Stomach (tissue), 9 donors: ENCODE data around the gene LMOD3. TPM values are rescaled to one million over a fixed set of nuclear protein-coding genes. Genes with fewer than 3 reads are reported as not detected.

Experiments used
- DNase-seq, 2 donors: peaks; one replicate each; pipeline versions ENCODE4 v3.0.0 to v3.0.0-alpha.2; 2013 to 2019
- H3K27ac ChIP-seq, 5 donors: fragments of 200-600 bp in 4 of 5; sonication (generic) in 4 of 5; one replicate each; pipeline ENCODE4 v1.5.1; 2013 to 2019; ENCODE audit warnings: mild to moderate bottlenecking in 1 of 5, moderate library complexity in 1 of 5
- H3K27me3 ChIP-seq, 3 donors: fragments of 200-600 bp; sonication (generic); one replicate each; pipeline ENCODE4 v1.5.1; 2017 to 2019; ENCODE audit warnings: mixed run types in 1 of 3
- H3K36me3 ChIP-seq, 4 donors: fragments of 200-600 bp; sonication (generic); 1 replicate in 3 of 4; 2 replicates in 1 of 4; pipeline ENCODE4 v1.5.1; 2016 to 2019
- H3K4me1 ChIP-seq, 4 donors: fragments of 200-600 bp; sonication (generic); one replicate each; pipeline ENCODE4 v1.5.1; 2016 to 2019
- H3K4me3 ChIP-seq, 4 donors: fragments of 200-600 bp; sonication (generic) in 3 of 4; one replicate each; pipeline ENCODE4 v1.5.1; 2016 to 2019; ENCODE audit warnings: mild to moderate bottlenecking in 1 of 4
- H3K9me3 ChIP-seq, 4 donors: fragments of 200-600 bp; sonication (generic); one replicate each; pipeline ENCODE4 v1.5.1; 2016 to 2019
- CTCF ChIP-seq, 7 experiments: fragments of 450-650 bp in 4 of 7; fragments of 200-600 bp in 3 of 7; sonication (generic) in 3 of 7; IDR thresholded peaks; one replicate each; pipeline ENCODE4 v1.5.1; 2016 to 2019; ENCODE audit warnings: antibody characterized with exemption in 7 of 7, control low read depth in 2 of 7, mild to moderate bottlenecking in 1 of 7
- EP300 ChIP-seq: sonication (generic); formaldehyde crosslinking; IDR thresholded peaks from one replicate; pipeline ENCODE4 v1.6.1; 2017; ENCODE audit warnings: antibody characterized with exemption
- POLR2A ChIP-seq, 4 donors: fragments of 450-650 bp; IDR thresholded peaks; one replicate each; pipeline ENCODE4 v1.6.1; 2016; ENCODE audit warnings: antibody characterized with exemption in 4 of 4, control low read depth in 2 of 4, mild to moderate bottlenecking in 1 of 4, moderate library complexity in 1 of 4
- POLR2AphosphoS5 ChIP-seq, 3 donors: sonication (generic); formaldehyde crosslinking; IDR thresholded peaks; one replicate each; pipeline ENCODE4 v1.6.1; 2016; ENCODE audit warnings: antibody characterized with exemption in 3 of 3
- WGBS, 5 donors: extraction: QIAGEN DNeasy Blood & Tissue Kit in 3 of 5; methylation state at CpG; one replicate each; pipeline versions ENCODE4 v1.1.5 to v1.1.7; 2013 to 2018; 5-methylcytosine and 5-hydroxymethylcytosine counted together
- intact Hi-C: fragments of 100-400 bp; cut with DNase I; formaldehyde crosslinking; loops from one replicate; pipeline ENCODE4 v1.15.1; 2023; ENCODE audit warnings: low total_unique reads
- polyA plus RNA-seq, 3 donors: library from polyadenylated mRNA; stranded (reverse); fragments of 200-250 nt; gene quantifications; one replicate each; pipeline ENCODE4 v1.2.3, GENCODE V29; 2013
- total RNA-seq, 5 donors: library from RNA; depleted of rRNA; stranded (reverse); fragments of >200 nt; gene quantifications; one replicate each; pipeline versions ENCODE4 v1.1.0 to v1.2.3, GENCODE V29; 2014 to 2016
- donor health status: healthy with polysubstance abuse.
- donor health status: Bipolar disorder and iron deficiency.
- donor health status: healthy.

Gene LMOD3
- total and polyA plus RNA-seq, 8 donors: 0.18 to 4.9 (median 0.24) TPM; not detected in 4

GRCh38 chr3:69082805-69083204 is 39.6 kb downstream of the LMOD3 start:
- Histone ChIP-seq H3K36me3 (no peaks in the 10 kb centered on the region), H3K4me1 (peaks cover 51 to 80% (median 73%) of the 10 kb centered on the region in 4 donors), H3K9me3 (no peaks in the 10 kb centered on the region), H3K4me3 (no peak overlapping the region), H3K27ac (peak overlapping the region in 4 of 5 donors; percentile 0 to 97 (median 62)), H3K27me3 (no peaks in the 10 kb centered on the region)
- peak; percentile 31 to 65 for DNase-seq
- intact Hi-C loops: no loop called here
- TF ChIP-seq POLR2AphosphoS5 (IDR thresholded peaks at IDR 0.05) (peak in 1 of 3 donors; percentile 31), CTCF (IDR thresholded peaks at IDR 0.05) (no peak)

GRCh38 chr3:69082361-69082760 is 40.0 kb downstream of the LMOD3 start:
- WGBS, 5 donors: 53 to 68% (median 62%) methylated on average over 2 of the region's 2 CpGs
- no peaks in the 10 kb centered on the region for H3K9me3 ChIP-seq
- intact Hi-C loops: no loop called here
- H3K27ac ChIP-seq: peak overlapping the region in 4 of 5 donors; percentile 0 to 97 (median 70)
- no peaks in the 10 kb centered on the region for H3K36me3 ChIP-seq
- no peaks in the 10 kb centered on the region for H3K27me3 ChIP-seq
- no peak overlapping the region for H3K4me3 ChIP-seq
- no peak for TF ChIP-seq CTCF (IDR thresholded peaks at IDR 0.05)
- TF ChIP-seq EP300: no peak
- no peak for TF ChIP-seq POLR2AphosphoS5 (IDR thresholded peaks at IDR 0.05)
- no peak for TF ChIP-seq POLR2A (IDR thresholded peaks at IDR 0.05)
- peaks cover 47 to 80% (median 71%) of the 10 kb centered on the region in 4 donors for H3K4me1 ChIP-seq
- no peak for DNase-seq

- WGBS, 5 donors: 50 to 66% (median 53%) methylated on average over 5 of the region's 5 CpGs
- Histone ChIP-seq H3K9me3 (no peaks in the 10 kb centered on the region), H3K27me3 (no peaks in the 10 kb centered on the region), H3K27ac (peak overlapping the region in 3 of 5 donors; percentile 0 to 97 (median 96)), H3K4me3 (no peak overlapping the region), H3K4me1 (peaks cover 40 to 79% (median 67%) of the 10 kb centered on the region in 4 donors), H3K36me3 (no peaks in the 10 kb centered on the region)
- TF ChIP-seq CTCF (IDR thresholded peaks at IDR 0.05) (no peak), POLR2A (IDR thresholded peaks at IDR 0.05) (no peak), EP300 (no peak), POLR2AphosphoS5 (IDR thresholded peaks at IDR 0.05) (no peak)
- no peak for DNase-seq
- intact Hi-C loops: no loop called here
Observed at GRCh38 chr3:69081583-69082262, 40.7 kb downstream of the LMOD3 start.

- H3K27ac ChIP-seq: peak within 1 kb of the TSS; percentile 46 to 97 (median 91)
- TF ChIP-seq POLR2AphosphoS5 (IDR thresholded peaks at IDR 0.05) (peak; percentile 77 to 88 (median 86)), POLR2A (IDR thresholded peaks at IDR 0.05) (no peak)
- H3K9me3 ChIP-seq: no peaks in the 10 kb centered on the region
- no peaks in the 10 kb centered on the region for H3K27me3 ChIP-seq
- 1 to 2% (median 2%) methylated on average over 33 to 37 of the region's 37 CpGs for WGBS, 5 donors
- H3K4me3 ChIP-seq: peak within 1 kb of the TSS; percentile 75 to 98 (median 88)
- intact Hi-C loops: no loop called here
- peaks cover 39 to 72% (median 61%) of the 10 kb centered on the region in 4 donors for H3K4me1 ChIP-seq
- H3K36me3 ChIP-seq: peaks cover 0 to 11% (median 7%) of the 10 kb centered on the region in 4 donors
- peak; percentile 92 to 97 for DNase-seq
Observed at GRCh38 chr3:69080233-69080920, 42.0 kb downstream of the LMOD3 start, which contains the start of gene UBA3. Gene UBA3, minus strand, starts transcription at chr3:69080365. Its CDS starts 12 bp downstream, at chr3:69080353.
